ENCODE data around the gene WSCD2. TPM values are rescaled to one million over a fixed set of nuclear protein-coding genes. Genes with fewer than 3 reads are reported as not detected.

The WSCD2 gene
- polyA plus RNA-seq, 1 donor from 2014 or later, result 5.8 TPM

DNA sequence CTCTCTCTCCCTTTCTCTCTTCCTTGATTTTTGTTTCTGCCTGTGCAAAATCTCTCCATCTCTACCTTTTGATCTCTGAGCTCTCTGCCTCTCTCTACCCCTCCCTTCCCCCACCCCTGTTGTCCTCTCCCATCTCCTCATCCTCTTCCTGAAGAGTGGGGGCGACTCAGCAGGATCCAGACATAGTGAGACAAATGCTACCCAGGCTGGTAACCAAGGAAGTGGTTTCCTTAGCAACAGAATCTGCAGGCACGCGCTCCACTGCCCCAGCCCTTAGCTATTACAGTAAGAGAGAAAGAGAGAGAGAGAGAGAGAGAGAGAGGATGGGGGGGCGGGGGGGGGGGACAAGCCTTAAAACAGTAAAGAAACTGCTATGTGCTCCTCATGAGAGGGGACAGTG is 124.5 kb downstream of the WSCD2 start:
- TF ChIP-seq EZH2 (IDR thresholded peaks at IDR 0.05; ENCODE audit: borderline replicate concordance, insufficient read depth, low read length, poor library complexity, severe bottlenecking) (no peak), TAF1 (IDR thresholded peaks at IDR 0.05; ENCODE audit: low read depth) (no peak), EP300 (conservative IDR thresholded peaks at IDR 0.05; ENCODE audit: poor library complexity, severe bottlenecking) (peak; percentile 89), SMC3 (conservative IDR thresholded peaks at IDR 0.05; ENCODE audit: poor library complexity) (no peak), POLR2AphosphoS5 (IDR thresholded peaks at IDR 0.05) (peak; percentile 80), MXI1 (conservative IDR thresholded peaks at IDR 0.05; ENCODE audit: poor library complexity, severe bottlenecking) (peak; percentile 52), RAD21 (conservative IDR thresholded peaks at IDR 0.05) (peak; percentile 63)
- TF ChIP-seq, protein P1, sequence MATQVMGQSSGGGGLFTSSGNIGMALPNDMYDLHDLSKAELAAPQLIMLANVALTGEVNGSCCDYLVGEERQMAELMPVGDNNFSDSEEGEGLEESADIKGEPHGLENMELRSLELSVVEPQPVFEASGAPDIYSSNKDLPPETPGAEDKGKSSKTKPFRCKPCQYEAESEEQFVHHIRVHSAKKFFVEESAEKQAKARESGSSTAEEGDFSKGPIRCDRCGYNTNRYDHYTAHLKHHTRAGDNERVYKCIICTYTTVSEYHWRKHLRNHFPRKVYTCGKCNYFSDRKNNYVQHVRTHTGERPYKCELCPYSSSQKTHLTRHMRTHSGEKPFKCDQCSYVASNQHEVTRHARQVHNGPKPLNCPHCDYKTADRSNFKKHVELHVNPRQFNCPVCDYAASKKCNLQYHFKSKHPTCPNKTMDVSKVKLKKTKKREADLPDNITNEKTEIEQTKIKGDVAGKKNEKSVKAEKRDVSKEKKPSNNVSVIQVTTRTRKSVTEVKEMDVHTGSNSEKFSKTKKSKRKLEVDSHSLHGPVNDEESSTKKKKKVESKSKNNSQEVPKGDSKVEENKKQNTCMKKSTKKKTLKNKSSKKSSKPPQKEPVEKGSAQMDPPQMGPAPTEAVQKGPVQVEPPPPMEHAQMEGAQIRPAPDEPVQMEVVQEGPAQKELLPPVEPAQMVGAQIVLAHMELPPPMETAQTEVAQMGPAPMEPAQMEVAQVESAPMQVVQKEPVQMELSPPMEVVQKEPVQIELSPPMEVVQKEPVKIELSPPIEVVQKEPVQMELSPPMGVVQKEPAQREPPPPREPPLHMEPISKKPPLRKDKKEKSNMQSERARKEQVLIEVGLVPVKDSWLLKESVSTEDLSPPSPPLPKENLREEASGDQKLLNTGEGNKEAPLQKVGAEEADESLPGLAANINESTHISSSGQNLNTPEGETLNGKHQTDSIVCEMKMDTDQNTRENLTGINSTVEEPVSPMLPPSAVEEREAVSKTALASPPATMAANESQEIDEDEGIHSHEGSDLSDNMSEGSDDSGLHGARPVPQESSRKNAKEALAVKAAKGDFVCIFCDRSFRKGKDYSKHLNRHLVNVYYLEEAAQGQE (IDR thresholded peaks at IDR 0.05; ENCODE audit: borderline replicate concordance), result peak; percentile 68
- TF ChIP-seq, protein P2, sequence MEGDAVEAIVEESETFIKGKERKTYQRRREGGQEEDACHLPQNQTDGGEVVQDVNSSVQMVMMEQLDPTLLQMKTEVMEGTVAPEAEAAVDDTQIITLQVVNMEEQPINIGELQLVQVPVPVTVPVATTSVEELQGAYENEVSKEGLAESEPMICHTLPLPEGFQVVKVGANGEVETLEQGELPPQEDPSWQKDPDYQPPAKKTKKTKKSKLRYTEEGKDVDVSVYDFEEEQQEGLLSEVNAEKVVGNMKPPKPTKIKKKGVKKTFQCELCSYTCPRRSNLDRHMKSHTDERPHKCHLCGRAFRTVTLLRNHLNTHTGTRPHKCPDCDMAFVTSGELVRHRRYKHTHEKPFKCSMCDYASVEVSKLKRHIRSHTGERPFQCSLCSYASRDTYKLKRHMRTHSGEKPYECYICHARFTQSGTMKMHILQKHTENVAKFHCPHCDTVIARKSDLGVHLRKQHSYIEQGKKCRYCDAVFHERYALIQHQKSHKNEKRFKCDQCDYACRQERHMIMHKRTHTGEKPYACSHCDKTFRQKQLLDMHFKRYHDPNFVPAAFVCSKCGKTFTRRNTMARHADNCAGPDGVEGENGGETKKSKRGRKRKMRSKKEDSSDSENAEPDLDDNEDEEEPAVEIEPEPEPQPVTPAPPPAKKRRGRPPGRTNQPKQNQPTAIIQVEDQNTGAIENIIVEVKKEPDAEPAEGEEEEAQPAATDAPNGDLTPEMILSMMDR (IDR thresholded peaks at IDR 0.05; ENCODE audit: poor library complexity, severe bottlenecking), result no peak
- Histone ChIP-seq H3F3A (ENCODE audit: insufficient read depth, low read length, poor library complexity, severe bottlenecking) (no peaks in the 10 kb centered on the region), H3K79me2 (replicated peaks; ENCODE audit: insufficient read depth, low read length) (no peaks in the 10 kb centered on the region), H3K36me3 (ENCODE audit: insufficient read depth, low read length) (no peaks in the 10 kb centered on the region), H3K4me3 (ENCODE audit: low read length) (peak overlapping the region; percentile 48), H4K20me1 (ENCODE audit: insufficient read depth) (no peaks in the 10 kb centered on the region), H2AFZ (ENCODE audit: low read depth, low read length) (peak overlapping the region; percentile 40), H3K9me3 (ENCODE audit: low read length) (no peaks in the 10 kb centered on the region), H3K27me3 (ENCODE audit: insufficient read depth, low read depth, low read length) (no peaks in the 10 kb centered on the region), H3K4me2 (ENCODE audit: low read length) (peak overlapping the region; percentile 56), H3K9ac (ENCODE audit: low read length) (peak overlapping the region; percentile 72), H3K9me2 (ENCODE audit: insufficient read depth, low read length) (no peaks in the 10 kb centered on the region), H3K27ac (ENCODE audit: low read length) (peak overlapping the region; percentile 97)

DNA sequence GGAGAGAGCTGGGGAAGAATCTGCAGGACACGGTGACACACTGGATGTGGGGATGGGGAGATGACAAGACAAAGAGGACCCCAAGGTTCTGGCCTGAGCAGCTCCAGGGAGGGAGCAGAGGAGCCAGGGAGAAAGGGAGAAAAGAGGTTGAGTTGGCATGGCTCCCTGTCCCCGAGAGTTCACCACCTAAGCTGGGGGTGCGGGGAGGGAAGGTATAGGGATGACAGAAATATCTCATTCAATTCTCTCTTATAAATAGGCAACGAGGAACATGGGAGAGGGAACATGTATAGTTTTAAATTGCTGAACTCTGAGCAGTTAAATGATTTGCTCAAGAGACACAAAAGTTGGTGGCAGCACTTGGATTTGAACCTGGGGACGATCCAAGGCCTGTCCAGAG is 124.9 kb downstream of the WSCD2 start:
- no peaks in the 10 kb centered on the region for H3K9me3 ChIP-seq (ENCODE audit: low read length)
- H3K27ac ChIP-seq (ENCODE audit: low read length), result peak overlapping the region; percentile 97
- no peak overlapping the region for H2AFZ ChIP-seq (ENCODE audit: low read depth, low read length)
- H3K9ac ChIP-seq (ENCODE audit: low read length), result peak overlapping the region; percentile 72
- no peaks in the 10 kb centered on the region for H3F3A ChIP-seq (ENCODE audit: insufficient read depth, low read length, poor library complexity, severe bottlenecking)
- no peaks in the 10 kb centered on the region for H3K36me3 ChIP-seq (ENCODE audit: insufficient read depth, low read length)
- peak overlapping the region; percentile 48 for H3K4me3 ChIP-seq (ENCODE audit: low read length)
- no peaks in the 10 kb centered on the region for H3K9me2 ChIP-seq (ENCODE audit: insufficient read depth, low read length)
- no peaks in the 10 kb centered on the region for H4K20me1 ChIP-seq (ENCODE audit: insufficient read depth)
- TF ChIP-seq, protein P2 (IDR thresholded peaks at IDR 0.05; ENCODE audit: poor library complexity, severe bottlenecking), result no peak
- TF ChIP-seq, protein P1 (IDR thresholded peaks at IDR 0.05; ENCODE audit: borderline replicate concordance), result no peak
- TF ChIP-seq EP300 (conservative IDR thresholded peaks at IDR 0.05; ENCODE audit: poor library complexity, severe bottlenecking), result no peak
- no peak for TF ChIP-seq RAD21 (conservative IDR thresholded peaks at IDR 0.05)
- no peak for TF ChIP-seq EZH2 (IDR thresholded peaks at IDR 0.05; ENCODE audit: borderline replicate concordance, insufficient read depth, low read length, poor library complexity, severe bottlenecking)
- TF ChIP-seq TAF1 (IDR thresholded peaks at IDR 0.05; ENCODE audit: low read depth), result no peak
- no peak for TF ChIP-seq POLR2AphosphoS5 (IDR thresholded peaks at IDR 0.05)
- TF ChIP-seq SMC3 (conservative IDR thresholded peaks at IDR 0.05; ENCODE audit: poor library complexity), result no peak
- no peak for TF ChIP-seq MXI1 (conservative IDR thresholded peaks at IDR 0.05; ENCODE audit: poor library complexity, severe bottlenecking)
- no peaks in the 10 kb centered on the region for H3K27me3 ChIP-seq (ENCODE audit: insufficient read depth, low read depth, low read length)
- H3K79me2 ChIP-seq (replicated peaks; ENCODE audit: insufficient read depth, low read length), result no peaks in the 10 kb centered on the region
- peak overlapping the region; percentile 28 for H3K4me2 ChIP-seq (ENCODE audit: low read length)

Measured in neural cell (in vitro differentiated cells).